ENCODE data around the gene AKR1E2. TPM values are rescaled to one million over a fixed set of nuclear protein-coding genes. Genes with fewer than 3 reads are reported as not detected.

The AKR1E2 gene
- total and polyA plus RNA-seq, 4 donors: 1.5 to 7.5 (median 3.8) TPM

DNA sequence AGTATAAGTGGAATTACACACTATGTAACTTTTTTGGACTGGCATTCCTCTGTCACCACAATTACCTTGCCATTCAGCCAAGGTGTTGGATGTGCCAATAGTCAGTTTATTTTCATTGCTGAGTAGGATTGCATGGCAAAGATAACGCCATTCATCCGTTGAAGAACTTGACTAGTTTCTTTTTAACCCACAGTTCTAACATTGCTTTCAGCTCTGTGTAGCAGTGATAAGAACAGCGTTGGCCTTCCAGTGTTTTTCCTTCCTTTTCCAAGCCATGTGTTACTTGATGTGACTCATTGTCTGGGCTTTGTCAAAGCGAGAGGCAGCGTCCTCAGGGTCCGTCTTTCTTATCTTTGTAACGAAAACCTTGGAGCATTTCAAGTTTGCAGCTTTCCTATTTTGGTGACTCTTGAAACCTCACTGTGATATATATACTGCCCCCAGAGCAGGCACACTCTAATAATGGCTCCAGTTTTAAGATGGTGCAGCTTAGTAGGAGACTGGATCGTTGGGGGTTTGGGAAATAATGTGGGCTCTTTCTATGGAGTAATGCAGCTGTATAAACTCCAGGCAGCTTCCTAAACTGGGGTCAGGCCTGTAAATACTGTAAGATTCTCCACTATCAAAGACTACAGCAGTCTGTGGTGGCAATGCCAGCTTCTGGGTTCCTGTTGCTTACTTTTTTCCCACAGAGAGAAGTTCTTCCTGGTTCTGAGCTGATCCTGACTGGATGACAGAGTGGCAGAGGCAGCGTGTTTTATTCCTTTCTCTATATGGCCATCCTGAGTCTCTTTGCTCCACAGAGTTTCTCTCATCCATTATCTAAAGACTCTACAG is 41.7 kb downstream of the AKR1E2 start:
- no peak for TF ChIP-seq CTCF (IDR thresholded peaks at IDR 0.05; ENCODE audit: control extremely low read depth, extremely low read depth)
- Histone ChIP-seq H3K36me3 (ENCODE audit: control insufficient read depth in 4 of 4, insufficient read depth in 4 of 4, low read length in 4 of 4) (no peaks in the 10 kb centered on the region), H3K9ac (ENCODE audit: insufficient read depth in 1 of 2, low read length in 2 of 2) (no peak overlapping the region), H3K9me3 (ENCODE audit: control insufficient read depth in 4 of 4, insufficient read depth in 3 of 4, low read length in 3 of 4) (no peaks in the 10 kb centered on the region), H3K4me3 (no peak overlapping the region), H3K27ac (ENCODE audit: low read depth in 1 of 2, low read length in 1 of 2) (peak overlapping the region in 1 of 2 donors; percentile 38), H3K4me1 (ENCODE audit: control insufficient read depth in 5 of 5, insufficient read depth in 5 of 5, low read length in 5 of 5) (no peaks in the 10 kb centered on the region), H3K27me3 (ENCODE audit: control insufficient read depth in 3 of 3, insufficient read depth in 3 of 3, low read length in 2 of 3) (no peaks in the 10 kb centered on the region)
- ATAC-seq (ENCODE audit: insufficient read depth, low FRiP score) (no peak), DNase-seq (no peak)
- 63 to 65% methylated on average over 9 of the region's 9 CpGs for WGBS, 2 donors

- 87 to 88% methylated on average over 3 of the region's 3 CpGs for WGBS, 2 donors
- no peak overlapping the region for H3K9ac ChIP-seq (ENCODE audit: insufficient read depth in 1 of 2, low read length in 2 of 2)
Observed at GRCh38 chr10:4868357-4868657, 42.3 kb downstream of the AKR1E2 start.

DNA sequence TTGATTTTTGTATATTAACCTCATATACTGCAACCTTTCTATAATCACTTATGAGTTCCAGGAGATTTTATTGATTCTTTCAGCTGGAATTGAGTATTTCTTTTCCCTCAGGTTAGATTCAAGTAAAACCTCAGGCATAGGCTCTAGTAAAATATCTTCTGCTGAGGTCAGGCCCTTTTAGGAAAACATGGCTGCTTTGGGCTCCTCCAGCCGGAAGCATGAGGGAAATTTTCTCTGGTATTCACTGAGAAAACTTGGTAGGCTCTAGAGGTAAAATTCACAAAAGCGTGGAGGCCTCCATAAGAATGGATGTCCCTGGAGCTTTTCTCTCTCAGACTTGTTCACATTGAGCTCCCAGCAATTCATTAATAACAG is 56.7 kb downstream of the AKR1E2 start:
- Histone ChIP-seq H3K4me1 (ENCODE audit: control insufficient read depth in 5 of 5, insufficient read depth in 5 of 5, low read length in 5 of 5) (peaks cover 0 to 8% (median 1%) of the 10 kb centered on the region in 5 donors), H3K27ac (ENCODE audit: low read depth in 1 of 2, low read length in 1 of 2) (peak overlapping the region in 1 of 2 donors; percentile 33), H3K36me3 (ENCODE audit: control insufficient read depth in 4 of 4, insufficient read depth in 4 of 4, low read length in 4 of 4) (no peaks in the 10 kb centered on the region), H3K9me3 (ENCODE audit: control insufficient read depth in 4 of 4, insufficient read depth in 3 of 4, low read length in 3 of 4) (peaks cover 0 to 3% (median 0%) of the 10 kb centered on the region in 4 donors), H3K27me3 (ENCODE audit: control insufficient read depth in 3 of 3, insufficient read depth in 3 of 3, low read length in 2 of 3) (no peaks in the 10 kb centered on the region), H3K4me3 (no peak overlapping the region), H3K9ac (ENCODE audit: insufficient read depth in 1 of 2, low read length in 2 of 2) (no peak overlapping the region)
- 79 to 94% methylated on average over 2 of the region's 2 CpGs for WGBS, 2 donors
- DNase-seq (no peak), ATAC-seq (ENCODE audit: insufficient read depth, low FRiP score) (no peak)
- TF ChIP-seq CTCF (IDR thresholded peaks at IDR 0.05; ENCODE audit: control extremely low read depth, extremely low read depth): no peak

More at GRCh38 chr10:4868357-4868657, 42.3 kb downstream of the AKR1E2 start:
- no peak for TF ChIP-seq CTCF (IDR thresholded peaks at IDR 0.05; ENCODE audit: control extremely low read depth, extremely low read depth)
- Histone ChIP-seq H3K27me3 (ENCODE audit: control insufficient read depth in 3 of 3, insufficient read depth in 3 of 3, low read length in 2 of 3) (no peaks in the 10 kb centered on the region), H3K36me3 (ENCODE audit: control insufficient read depth in 4 of 4, insufficient read depth in 4 of 4, low read length in 4 of 4) (peaks cover 0 to 1% (median 0%) of the 10 kb centered on the region in 4 donors), H3K4me3 (no peak overlapping the region), H3K27ac (ENCODE audit: low read depth in 1 of 2, low read length in 1 of 2) (no peak overlapping the region), H3K9me3 (ENCODE audit: control insufficient read depth in 4 of 4, insufficient read depth in 3 of 4, low read length in 3 of 4) (no peaks in the 10 kb centered on the region), H3K4me1 (ENCODE audit: control insufficient read depth in 5 of 5, insufficient read depth in 5 of 5, low read length in 5 of 5) (no peaks in the 10 kb centered on the region)
- no peak for DNase-seq
- ATAC-seq (ENCODE audit: insufficient read depth, low FRiP score): no peak

Data from lung (tissue), 12 donors.